Stomach (tissue), 4 donors: ENCODE results near the gene SMARCC1.

ENCODE experiments used
- CTCF ChIP-seq, 7 experiments: fragments of 450-650 bp in 4 of 7; fragments of 200-600 bp in 3 of 7; sonication (generic) in 3 of 7; IDR thresholded peaks; one replicate each; pipeline ENCODE4 v1.5.1; 2016 to 2019; ENCODE audit warnings: antibody characterized with exemption in 7 of 7, control low read depth in 2 of 7, mild to moderate bottlenecking in 1 of 7
- EP300 ChIP-seq: sonication (generic); formaldehyde crosslinking; IDR thresholded peaks from one replicate; pipeline ENCODE4 v1.6.1; 2017; ENCODE audit warnings: antibody characterized with exemption
- POLR2A ChIP-seq, 4 donors: fragments of 450-650 bp; IDR thresholded peaks; one replicate each; pipeline ENCODE4 v1.6.1; 2016; ENCODE audit warnings: antibody characterized with exemption in 4 of 4, control low read depth in 2 of 4, mild to moderate bottlenecking in 1 of 4, moderate library complexity in 1 of 4
- POLR2AphosphoS5 ChIP-seq, 3 donors: sonication (generic); formaldehyde crosslinking; IDR thresholded peaks; one replicate each; pipeline ENCODE4 v1.6.1; 2016; ENCODE audit warnings: antibody characterized with exemption in 3 of 3

- no peak for TF ChIP-seq POLR2AphosphoS5 (IDR thresholded peaks at IDR 0.05)
- TF ChIP-seq CTCF (IDR thresholded peaks at IDR 0.05) = no peak
- TF ChIP-seq POLR2A (IDR thresholded peaks at IDR 0.05) = no peak
- no peak for TF ChIP-seq EP300
These were observed 68.0 kb downstream of the SMARCC1 start for GRCh38 chr3:47713655-47714054.
